SU-DHL-6 (cell line): Measurements from ENCODE around the gene FNIP2.
"Not testable (repeated sequence)": the region's sequence is repeated elsewhere in the genome, so short reads cannot be mapped to it uniquely, and the experiment has no call there.

Source experiments
- H2AFZ ChIP-seq: fragments of 200-600 bp; sonication (generic); 2 replicates; pipeline ENCODE4 v1.6.1; 2014; ENCODE audit warnings: low read depth, mild to moderate bottlenecking, moderate library complexity, mixed read lengths, antibody characterized with exemption, low read length; ENCODE audit not compliant: severe bottlenecking
- H3F3A ChIP-seq: fragments of 200-600 bp; shearing (Covaris generic); 2 replicates; pipeline ENCODE4 v1.6.0; 2016; ENCODE audit warnings: antibody characterized with exemption, mild to moderate bottlenecking; ENCODE audit not compliant: insufficient read depth
- H3K27ac ChIP-seq: fragments of 200-600 bp; sonication (generic); 2 replicates; pipeline ENCODE4 v1.5.1; 2016; ENCODE audit warnings: low read depth, mild to moderate bottlenecking, low read length, moderate library complexity, mixed read lengths
- H3K27me3 ChIP-seq: fragments of 200-600 bp; sonication (generic), shearing (Covaris generic); 2 replicates; pipeline ENCODE4 v1.6.0; 2014; ENCODE audit warnings: mild to moderate bottlenecking, low read length
- H3K36me3 ChIP-seq: fragments of 200-600 bp; sonication (generic); 2 replicates; pipeline ENCODE4 v1.6.1; 2014; ENCODE audit warnings: mild to moderate bottlenecking, low read length, mixed read lengths
- H3K4me2 ChIP-seq: fragments of 300-600, 200-600 bp; shearing (Covaris generic), sonication (generic); 2 replicates; pipeline ENCODE4 v1.6.0; 2014; ENCODE audit warnings: low read length, low read depth, mild to moderate bottlenecking; ENCODE audit not compliant: poor library complexity, severe bottlenecking
- H3K4me3 ChIP-seq: fragments of 200-600 bp; sonication (generic); 2 replicates; pipeline ENCODE4 v1.5.1; 2014; ENCODE audit warnings: antibody characterized with exemption, low read length, mild to moderate bottlenecking, mixed read lengths; ENCODE audit not compliant: insufficient read depth, poor library complexity, severe bottlenecking
- H3K79me2 ChIP-seq: fragments of 200-600 bp; sonication (generic); 2 replicates; pipeline ENCODE4 v1.6.1; 2014; ENCODE audit warnings: mild to moderate bottlenecking, low read length, moderate library complexity; ENCODE audit not compliant: insufficient read depth
- H3K9ac ChIP-seq: fragments of 200-600 bp; sonication (generic); 2 replicates; pipeline ENCODE4 v1.7.0; 2014; ENCODE audit warnings: mild to moderate bottlenecking, low read length
- H3K9me2 ChIP-seq: fragments of 200-600 bp; sonication (generic); replicated peaks from 2 replicates; pipeline ENCODE4 v1.6.1; 2014; ENCODE audit warnings: low read length; ENCODE audit not compliant: insufficient read depth
- H3K9me3 ChIP-seq: fragments of 200-600 bp; sonication (generic); 2 replicates; pipeline ENCODE4 v1.6.1; 2014; ENCODE audit warnings: low read length, mixed read lengths; ENCODE audit not compliant: insufficient read depth
- H4K20me1 ChIP-seq: fragments of 200-600 bp; sonication (generic); 2 replicates; pipeline ENCODE4 v1.6.1; 2014; ENCODE audit warnings: low read depth, mild to moderate bottlenecking, antibody characterized with exemption, low read length, moderate library complexity, mixed read lengths
- EZH2phosphoT487 ChIP-seq: fragments of 200-600 bp; sonication (generic), shearing (Covaris generic); conservative IDR thresholded peaks from 2 replicates; pipeline ENCODE4 v1.6.1; 2018; ENCODE audit warnings: mild to moderate bottlenecking, antibody characterized with exemption, low read length, moderate library complexity, mixed read lengths
- TF ChIP-seq, protein P1 (sequence below): fragments of 200-600 bp; sonication (generic); IDR thresholded peaks from one replicate; pipeline ENCODE4 v1.5.1; 2017; ENCODE audit warnings: antibody characterized with exemption, mild to moderate bottlenecking, low read length, moderate library complexity; ENCODE audit not compliant: insufficient read depth, poor library complexity, severe bottlenecking

Gene FNIP2

DNA sequence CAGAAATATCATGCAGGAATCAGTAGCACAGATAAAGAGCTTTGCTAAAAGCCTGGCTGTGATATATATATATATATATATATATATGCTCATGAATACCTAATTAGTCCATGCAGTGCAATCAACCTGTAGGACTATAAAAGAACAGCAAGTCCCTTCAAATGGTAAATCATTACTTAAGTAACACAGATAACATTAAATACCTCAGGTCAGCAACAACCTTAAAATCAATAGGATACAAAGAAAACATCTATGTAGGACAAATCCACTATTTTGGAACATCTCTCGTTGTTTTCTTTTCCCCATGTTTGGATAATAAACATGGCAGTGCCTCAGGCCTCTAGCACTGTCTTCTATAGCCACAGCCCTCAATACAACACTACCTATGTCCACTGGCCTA lies 106.6 kb downstream of the FNIP2 start:
- no peak overlapping the region for H3K9ac ChIP-seq
- no peak overlapping the region for H3K4me2 ChIP-seq
- H3K9me3 ChIP-seq = no peaks in the 10 kb centered on the region
- H3K27me3 ChIP-seq = no peaks in the 10 kb centered on the region
- no peak overlapping the region for H2AFZ ChIP-seq
- TF ChIP-seq EZH2phosphoT487 = no peak
- TF ChIP-seq, protein P1, sequence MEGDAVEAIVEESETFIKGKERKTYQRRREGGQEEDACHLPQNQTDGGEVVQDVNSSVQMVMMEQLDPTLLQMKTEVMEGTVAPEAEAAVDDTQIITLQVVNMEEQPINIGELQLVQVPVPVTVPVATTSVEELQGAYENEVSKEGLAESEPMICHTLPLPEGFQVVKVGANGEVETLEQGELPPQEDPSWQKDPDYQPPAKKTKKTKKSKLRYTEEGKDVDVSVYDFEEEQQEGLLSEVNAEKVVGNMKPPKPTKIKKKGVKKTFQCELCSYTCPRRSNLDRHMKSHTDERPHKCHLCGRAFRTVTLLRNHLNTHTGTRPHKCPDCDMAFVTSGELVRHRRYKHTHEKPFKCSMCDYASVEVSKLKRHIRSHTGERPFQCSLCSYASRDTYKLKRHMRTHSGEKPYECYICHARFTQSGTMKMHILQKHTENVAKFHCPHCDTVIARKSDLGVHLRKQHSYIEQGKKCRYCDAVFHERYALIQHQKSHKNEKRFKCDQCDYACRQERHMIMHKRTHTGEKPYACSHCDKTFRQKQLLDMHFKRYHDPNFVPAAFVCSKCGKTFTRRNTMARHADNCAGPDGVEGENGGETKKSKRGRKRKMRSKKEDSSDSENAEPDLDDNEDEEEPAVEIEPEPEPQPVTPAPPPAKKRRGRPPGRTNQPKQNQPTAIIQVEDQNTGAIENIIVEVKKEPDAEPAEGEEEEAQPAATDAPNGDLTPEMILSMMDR = no peak
- H3K79me2 ChIP-seq = no peaks in the 10 kb centered on the region
- H3K4me3 ChIP-seq = no peak overlapping the region
- no peaks in the 10 kb centered on the region for H3F3A ChIP-seq
- H4K20me1 ChIP-seq = no peaks in the 10 kb centered on the region
- no peaks in the 10 kb centered on the region for H3K9me2 ChIP-seq
- H3K36me3 ChIP-seq = no peaks in the 10 kb centered on the region
- no peak overlapping the region for H3K27ac ChIP-seq

DNA sequence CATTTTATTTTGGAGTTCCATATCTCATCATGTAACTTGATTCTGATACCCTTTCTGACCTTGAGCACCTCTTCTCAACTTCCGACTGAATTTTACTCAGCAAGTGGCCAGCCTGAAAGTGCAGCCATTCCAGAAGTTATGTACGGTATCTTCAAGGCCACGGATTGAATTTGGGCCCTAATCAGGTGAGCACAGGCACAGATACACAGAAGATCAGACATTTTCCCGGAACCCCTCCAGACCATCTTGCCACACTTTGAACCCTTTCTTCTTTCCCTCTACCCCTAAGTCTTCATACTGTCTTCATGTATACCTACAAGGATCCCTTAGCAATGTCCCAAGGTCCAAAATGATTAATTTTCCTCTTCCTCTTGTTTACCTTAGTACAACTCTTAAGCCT lies 108.2 kb downstream of the FNIP2 start:
- no peaks in the 10 kb centered on the region for H3K36me3 ChIP-seq
- H3K79me2 ChIP-seq = no peaks in the 10 kb centered on the region
- no peaks in the 10 kb centered on the region for H3F3A ChIP-seq
- H2AFZ ChIP-seq = no peak overlapping the region
- no peaks in the 10 kb centered on the region for H3K9me2 ChIP-seq
- H3K4me2 ChIP-seq = no peak overlapping the region
- H3K9me3 ChIP-seq = no peaks in the 10 kb centered on the region
- no peak overlapping the region for H3K27ac ChIP-seq
- H3K9ac ChIP-seq = no peak overlapping the region
- TF ChIP-seq, protein P1 = no peak
- TF ChIP-seq EZH2phosphoT487 = no peak
- no peaks in the 10 kb centered on the region for H3K27me3 ChIP-seq
- H4K20me1 ChIP-seq = no peaks in the 10 kb centered on the region
- H3K4me3 ChIP-seq = no peak overlapping the region

DNA sequence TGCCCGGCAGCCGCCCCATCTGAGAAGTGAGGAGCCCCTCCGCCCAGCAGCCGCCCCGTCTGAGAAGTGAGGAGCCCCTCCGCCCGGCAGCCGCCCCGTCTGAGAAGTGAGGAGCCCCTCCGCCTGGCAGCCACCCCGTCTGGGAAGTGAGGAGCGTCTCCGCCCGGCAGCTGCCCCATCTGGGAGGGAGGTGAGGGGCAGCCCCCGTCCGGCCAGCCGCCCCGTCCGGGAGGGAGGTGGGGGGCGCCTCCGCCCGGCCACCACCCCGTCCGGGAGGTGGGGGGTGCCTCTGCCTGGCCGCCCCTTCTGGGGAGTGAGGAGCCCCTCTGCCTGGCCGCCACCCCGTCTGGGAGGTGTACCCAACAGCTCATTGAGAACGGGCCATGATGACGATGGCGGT lies 113.3 kb downstream of the FNIP2 start:
- H3F3A ChIP-seq, H4K20me1 ChIP-seq, H3K9me3 ChIP-seq, H3K4me3 ChIP-seq, H3K27me3 ChIP-seq, H3K36me3 ChIP-seq, H3K79me2 ChIP-seq, H2AFZ ChIP-seq, H3K27ac ChIP-seq, H3K9me2 ChIP-seq, H3K9ac ChIP-seq, H3K4me2 ChIP-seq: not testable (repeated sequence)

DNA sequence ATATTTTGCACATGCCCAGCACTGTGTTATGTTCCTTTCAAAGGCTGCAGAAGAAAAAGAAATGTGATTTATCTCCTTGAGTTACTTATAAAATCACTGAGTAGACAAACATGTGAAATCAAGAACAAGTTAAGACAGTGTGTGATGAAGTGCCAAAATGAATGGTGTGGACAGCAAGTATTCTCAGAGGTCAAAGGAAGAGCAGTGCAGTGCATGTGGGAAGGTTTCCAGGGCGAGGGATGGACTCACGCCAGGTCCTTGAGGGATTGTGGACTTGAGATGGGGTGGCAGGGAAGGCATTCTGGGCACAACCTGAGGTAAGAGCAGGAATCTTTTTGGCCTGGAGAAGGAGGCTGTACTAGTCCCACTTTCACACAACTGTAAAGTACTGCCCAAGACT lies 115.5 kb downstream of the FNIP2 start:
- H3K9me3 ChIP-seq = no peaks in the 10 kb centered on the region
- no peaks in the 10 kb centered on the region for H3F3A ChIP-seq
- no peak overlapping the region for H3K4me2 ChIP-seq
- H3K36me3 ChIP-seq = no peaks in the 10 kb centered on the region
- TF ChIP-seq EZH2phosphoT487 = no peak
- TF ChIP-seq, protein P1 = no peak
- H3K9me2 ChIP-seq = no peaks in the 10 kb centered on the region
- no peak overlapping the region for H3K4me3 ChIP-seq
- H4K20me1 ChIP-seq = no peaks in the 10 kb centered on the region
- H2AFZ ChIP-seq = no peak overlapping the region
- no peaks in the 10 kb centered on the region for H3K27me3 ChIP-seq
- no peak overlapping the region for H3K27ac ChIP-seq
- no peak overlapping the region for H3K9ac ChIP-seq
- H3K79me2 ChIP-seq = no peaks in the 10 kb centered on the region
